ENCODE results near the gene KRT28.

- TF ChIP-seq JUND (CRISPR knock-in tag; IDR thresholded peaks at IDR 0.05) (no peak), RXRA (CRISPR knock-in tag; IDR thresholded peaks at IDR 0.05) (no peak), AKNA (CRISPR knock-in tag; IDR thresholded peaks at IDR 0.05; ENCODE audit: borderline replicate concordance) (no peak), HMGXB4 (CRISPR knock-in tag; IDR thresholded peaks at IDR 0.05; ENCODE audit: borderline replicate concordance in 1 of 2, low read depth in 1 of 2) (no peak), SOX5 (CRISPR knock-in tag; IDR thresholded peaks at IDR 0.05; ENCODE audit: borderline replicate concordance) (no peak), ZNF430 (CRISPR knock-in tag; IDR thresholded peaks at IDR 0.05) (no peak)
- TF ChIP-seq, protein P1, sequence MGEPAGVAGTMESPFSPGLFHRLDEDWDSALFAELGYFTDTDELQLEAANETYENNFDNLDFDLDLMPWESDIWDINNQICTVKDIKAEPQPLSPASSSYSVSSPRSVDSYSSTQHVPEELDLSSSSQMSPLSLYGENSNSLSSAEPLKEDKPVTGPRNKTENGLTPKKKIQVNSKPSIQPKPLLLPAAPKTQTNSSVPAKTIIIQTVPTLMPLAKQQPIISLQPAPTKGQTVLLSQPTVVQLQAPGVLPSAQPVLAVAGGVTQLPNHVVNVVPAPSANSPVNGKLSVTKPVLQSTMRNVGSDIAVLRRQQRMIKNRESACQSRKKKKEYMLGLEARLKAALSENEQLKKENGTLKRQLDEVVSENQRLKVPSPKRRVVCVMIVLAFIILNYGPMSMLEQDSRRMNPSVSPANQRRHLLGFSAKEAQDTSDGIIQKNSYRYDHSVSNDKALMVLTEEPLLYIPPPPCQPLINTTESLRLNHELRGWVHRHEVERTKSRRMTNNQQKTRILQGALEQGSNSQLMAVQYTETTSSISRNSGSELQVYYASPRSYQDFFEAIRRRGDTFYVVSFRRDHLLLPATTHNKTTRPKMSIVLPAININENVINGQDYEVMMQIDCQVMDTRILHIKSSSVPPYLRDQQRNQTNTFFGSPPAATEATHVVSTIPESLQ (CRISPR knock-in tag; conservative IDR thresholded peaks at IDR 0.05) = no peak
Observed at GRCh38 chr17:40844671-40845107, 44.9 kb upstream of the KRT28 start.
